Measurements from ENCODE around the gene PRR14. TPM values are rescaled to one million over a fixed set of nuclear protein-coding genes. Genes with fewer than 3 reads are reported as not detected.
"Not testable (repeated sequence)": the region's sequence is repeated elsewhere in the genome, so short reads cannot be mapped to it uniquely, and the experiment has no call there.

PRR14 gene
- polyA plus RNA-seq, 3 donors from 2014 or later: 10.6 to 29.5 (median 12.9) TPM

DNA sequence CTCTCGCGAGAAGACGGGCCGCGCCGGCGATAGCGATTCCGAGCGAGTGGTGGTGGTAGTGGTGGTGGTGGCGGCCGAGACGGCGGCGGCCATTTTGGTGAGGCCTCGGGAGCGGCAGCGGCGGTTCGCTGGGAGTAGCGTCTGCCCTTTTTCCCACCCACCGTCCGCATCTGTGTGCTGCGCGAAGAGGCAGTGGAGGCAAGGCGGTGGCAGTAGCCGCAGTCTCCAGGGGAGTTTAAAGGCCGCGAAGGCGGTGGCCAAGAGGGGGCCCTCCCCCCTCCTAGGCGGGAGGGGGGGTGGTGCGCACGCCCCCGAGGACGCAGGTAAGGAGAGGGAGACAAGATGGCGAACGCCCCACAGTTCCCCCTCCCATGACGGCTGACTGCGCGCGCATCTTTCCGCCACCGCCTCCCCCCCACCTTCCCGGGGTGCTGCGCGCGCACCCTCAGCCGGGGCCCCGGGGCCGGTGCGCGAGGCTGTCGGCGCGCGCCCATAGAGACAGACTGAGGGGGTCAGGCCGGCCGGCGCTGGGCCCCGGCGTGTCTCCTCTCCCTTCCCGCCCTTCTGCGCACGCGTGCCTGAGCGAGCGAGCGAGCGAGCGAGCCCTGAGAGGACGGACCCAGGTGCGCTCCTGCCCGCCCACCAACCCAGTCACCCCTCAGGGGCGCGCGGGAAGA is 47.5 kb downstream of the PRR14 start:
- H3K27me3 Mint-ChIP-seq (ENCODE audit: low read depth in 3 of 3): peaks cover 16 to 20% (median 18%) of the 10 kb centered on the region in 3 donors
- H3K4me1 Mint-ChIP-seq: peaks cover 32 to 38% of the 10 kb centered on the region in 2 donors
- DNase-seq: peak; percentile 99
- peak overlapping the region; percentile 97 to 100 (median 100) for H3K27ac Mint-ChIP-seq
- H3K36me3 Mint-ChIP-seq: peaks cover 3 to 8% (median 3%) of the 10 kb centered on the region in 3 donors
- no peaks in the 10 kb centered on the region for H3K9me3 Mint-ChIP-seq
- peak overlapping the region; percentile 97 to 99 (median 98) for H3K4me3 Mint-ChIP-seq

DNA sequence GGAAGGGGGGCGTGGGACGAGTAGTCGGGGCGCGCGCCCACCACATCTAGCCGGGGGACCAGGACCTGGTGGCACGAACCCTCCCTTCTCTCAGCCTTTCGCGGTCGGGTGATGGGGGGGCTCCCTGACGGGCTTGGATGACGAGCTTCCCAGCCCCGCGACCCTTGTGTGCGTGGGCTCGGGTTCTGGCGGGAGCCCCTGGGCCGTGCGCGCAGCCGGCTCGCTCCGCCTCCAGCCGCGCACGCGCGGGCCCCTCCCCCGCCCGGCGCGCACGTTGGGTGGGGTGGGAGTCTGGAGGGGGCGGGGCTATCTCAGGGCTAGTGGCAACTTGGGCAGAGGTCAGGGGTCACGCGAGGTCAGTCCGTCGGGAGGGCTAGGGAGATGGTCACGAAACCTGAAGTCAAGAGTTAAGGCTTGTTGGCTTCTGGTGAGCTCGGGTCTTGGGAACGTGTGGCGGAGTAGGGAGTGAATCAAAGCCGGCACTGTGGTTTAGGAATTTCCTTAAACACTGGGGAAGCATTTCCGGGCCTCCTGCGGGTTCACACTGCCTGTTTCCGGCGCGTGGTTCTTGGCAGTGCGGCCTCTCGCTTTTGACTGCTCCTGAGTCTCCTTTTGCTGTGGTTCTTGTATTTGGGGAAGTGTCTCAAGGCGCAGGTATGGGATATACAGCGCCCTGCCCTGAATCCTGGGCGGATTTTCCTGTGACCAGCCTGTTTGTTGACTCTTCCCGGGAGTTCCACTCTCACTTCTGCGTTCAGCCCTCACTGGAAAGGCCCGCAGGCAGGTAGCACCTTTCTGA is 48.3 kb downstream of the PRR14 start, which contains the start of gene SRCAP:
SRCAP (plus strand) TSS at position 356 of the 799 bp plus-strand sequence. CDS start 1,654 bp downstream, outside the sequence.
- Mint-ChIP-seq H3K36me3 (peaks cover 5 to 11% (median 5%) of the 10 kb centered on the region in 3 donors), H3K4me3 (peak within 1 kb of the TSS; percentile 98 to 99 (median 98)), H3K27me3 (ENCODE audit: low read depth in 3 of 3) (peaks cover 16 to 20% (median 18%) of the 10 kb centered on the region in 3 donors), H3K9me3 (no peaks in the 10 kb centered on the region), H3K4me1 (peaks cover 29 to 32% of the 10 kb centered on the region in 2 donors), H3K27ac (peak within 1 kb of the TSS; percentile 97 to 100 (median 100))
- DNase-seq: peak; percentile 77 to 82 (median 81)

DNA sequence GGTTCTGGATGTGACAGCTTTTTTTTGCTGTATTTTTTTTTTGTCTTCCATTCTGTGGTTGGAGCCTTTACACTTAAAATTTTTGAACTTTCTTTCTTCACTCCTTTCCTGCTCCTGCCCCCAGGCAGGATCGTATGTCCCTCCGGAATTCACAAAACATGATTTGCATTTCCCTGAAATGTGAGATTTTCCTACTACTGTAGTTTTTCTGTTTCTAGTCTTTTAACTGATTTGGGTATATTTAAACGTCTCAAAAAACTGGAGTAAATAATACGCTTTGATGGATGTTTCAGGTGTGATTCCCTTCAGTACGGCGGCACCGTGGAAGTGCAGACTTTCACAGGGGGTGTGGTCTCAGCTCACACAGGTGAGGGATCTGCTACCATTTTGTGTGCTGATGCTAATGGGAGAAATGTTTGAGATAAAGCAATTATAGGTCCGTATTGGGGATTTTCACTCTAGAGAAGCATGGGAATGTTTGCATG is 48.9 kb downstream of the PRR14 start:
- peaks cover 8 to 17% (median 8%) of the 10 kb centered on the region in 3 donors for H3K36me3 Mint-ChIP-seq
- peaks cover 28 to 32% of the 10 kb centered on the region in 2 donors for H3K4me1 Mint-ChIP-seq
- H3K27me3 Mint-ChIP-seq (ENCODE audit: low read depth in 3 of 3): peaks cover 16 to 20% (median 18%) of the 10 kb centered on the region in 3 donors
- DNase-seq: no peak
- H3K9me3 Mint-ChIP-seq: no peaks in the 10 kb centered on the region
- H3K4me3 Mint-ChIP-seq: peak overlapping the region; percentile 98 to 99 (median 98)
- H3K27ac Mint-ChIP-seq: peak overlapping the region; percentile 97 to 100 (median 98)

GRCh38 chr16:30700491-30700890 is 49.7 kb downstream of the PRR14 start:
- DNase-seq: no peak
- peak overlapping the region in 1 of 5 donors; percentile 98 for H3K4me3 Mint-ChIP-seq
- H3K9me3 Mint-ChIP-seq: no peaks in the 10 kb centered on the region
- peaks cover 8 to 21% (median 8%) of the 10 kb centered on the region in 3 donors for H3K36me3 Mint-ChIP-seq
- peak overlapping the region in 4 of 6 donors; percentile 49 to 100 (median 98) for H3K27ac Mint-ChIP-seq
- H3K4me1 Mint-ChIP-seq: peaks cover 26 to 32% of the 10 kb centered on the region in 2 donors
- H3K27me3 Mint-ChIP-seq (ENCODE audit: low read depth in 3 of 3): peaks cover 16 to 18% (median 18%) of the 10 kb centered on the region in 3 donors

GRCh38 chr16:30700971-30701370 is 50.2 kb downstream of the PRR14 start:
- H3K36me3 Mint-ChIP-seq: peaks cover 8 to 23% (median 8%) of the 10 kb centered on the region in 3 donors
- no peaks in the 10 kb centered on the region for H3K9me3 Mint-ChIP-seq
- no peak for DNase-seq
- H3K27ac Mint-ChIP-seq: peak overlapping the region in 2 of 6 donors; percentile 8 to 49
- H3K4me3 Mint-ChIP-seq: peak overlapping the region in 2 of 5 donors; percentile 21 to 33
- H3K27me3 Mint-ChIP-seq (ENCODE audit: low read depth in 3 of 3): peaks cover 16 to 20% (median 18%) of the 10 kb centered on the region in 3 donors
- H3K4me1 Mint-ChIP-seq: peaks cover 26 to 32% of the 10 kb centered on the region in 2 donors

GRCh38 chr16:30703071-30703470 is 52.3 kb downstream of the PRR14 start:
- Mint-ChIP-seq H3K27me3 (ENCODE audit: low read depth in 3 of 3) (peaks cover 13 to 18% (median 18%) of the 10 kb centered on the region in 3 donors), H3K4me1 (peaks cover 19 to 20% of the 10 kb centered on the region in 2 donors), H3K36me3 (peaks cover 22 to 40% (median 23%) of the 10 kb centered on the region in 3 donors)
- H3K27ac Mint-ChIP-seq, H3K4me3 Mint-ChIP-seq, DNase-seq, H3K9me3 Mint-ChIP-seq: not testable (repeated sequence)

DNA sequence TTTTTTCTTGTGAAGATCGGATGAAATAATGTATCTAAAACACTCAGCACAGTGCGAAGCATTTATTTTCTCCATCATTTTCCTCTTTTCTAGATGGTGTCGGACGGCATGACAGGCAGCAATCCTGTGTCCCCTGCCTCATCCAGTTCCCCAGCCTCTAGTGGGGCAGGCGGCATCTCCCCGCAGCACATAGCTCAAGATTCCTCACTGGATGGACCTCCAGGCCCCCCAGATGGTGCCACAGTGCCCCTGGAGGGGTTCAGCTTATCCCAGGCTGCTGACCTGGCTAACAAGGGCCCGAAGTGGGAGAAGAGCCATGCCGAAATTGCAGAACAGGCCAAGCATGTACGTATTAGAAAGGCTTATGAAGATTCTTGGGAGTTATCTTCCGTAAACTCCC is 53.2 kb downstream of the PRR14 start:
- Mint-ChIP-seq H3K4me3 (no peak overlapping the region), H3K9me3 (peaks cover 0 to 2% (median 0%) of the 10 kb centered on the region in 6 donors), H3K36me3 (peaks cover 22 to 40% (median 23%) of the 10 kb centered on the region in 3 donors), H3K27me3 (ENCODE audit: low read depth in 3 of 3) (peaks cover 7 to 13% (median 12%) of the 10 kb centered on the region in 3 donors), H3K4me1 (peaks cover 18 to 19% of the 10 kb centered on the region in 2 donors), H3K27ac (no peak overlapping the region)
- DNase-seq: no peak

Other genes starting within 250 kb of the PRR14 start
- gene ZNF771, start 243.4 kb upstream of the PRR14 start, polyA plus RNA-seq: 1 to 10 TPM in 2 of 3 donors, not detected in 1; 2.8 to 3.2 TPM
- gene DCTPP1, start 220.9 kb upstream of the PRR14 start, polyA plus RNA-seq: 100 to 1,000 TPM in 1 of 3 donors, 10 to 100 TPM in 2; 64.5 to 101 (median 73.3) TPM
- gene SEPHS2, start 205.1 kb upstream of the PRR14 start, polyA plus RNA-seq: 10 to 100 TPM; 63.6 to 92.2 (median 80.3) TPM
- gene ITGAL, start 178.2 kb upstream of the PRR14 start, polyA plus RNA-seq: 100 to 1,000 TPM; 218 to 488 (median 238) TPM
- gene ZNF768, start 124.4 kb upstream of the PRR14 start, polyA plus RNA-seq: 1 to 10 TPM in 2 of 3 donors, under 1 TPM in 1; 0.15 to 1.7 (median 1.3) TPM
- gene ZNF747, start 116.1 kb upstream of the PRR14 start, polyA plus RNA-seq: 10 to 100 TPM in 1 of 3 donors, 1 to 10 TPM in 2; 7.4 to 10.2 (median 8.3) TPM
- 1 to 10 TPM; 1.3 to 6.3 (median 2.3) TPM for gene ZNF764, start 92.6 kb upstream of the PRR14 start, polyA plus RNA-seq
- 10 to 100 TPM; 31.9 to 39.0 (median 33.6) TPM for gene ZNF688, start 79.2 kb upstream of the PRR14 start, polyA plus RNA-seq
- 1 to 10 TPM; 1.2 to 3.3 (median 1.9) TPM for gene ZNF785, start 65.3 kb upstream of the PRR14 start, polyA plus RNA-seq
- gene ZNF689, start 40.6 kb upstream of the PRR14 start, polyA plus RNA-seq: 10 to 100 TPM in 1 of 3 donors, 1 to 10 TPM in 2; 7.5 to 14.7 (median 8.4) TPM
- gene FBRS, start 7.5 kb downstream of the PRR14 start, polyA plus RNA-seq: 1 to 10 TPM in 2 of 3 donors, under 1 TPM in 1; 0.06 to 5.5 (median 1.9) TPM
- gene SRCAP, start 48.2 kb downstream of the PRR14 start, polyA plus RNA-seq: 10 to 100 TPM in 1 of 3 donors, 1 to 10 TPM in 2; 1.9 to 38.9 (median 2.8) TPM
- 10 to 100 TPM; 49.2 to 91.0 (median 62.7) TPM for gene PHKG2, start 97.5 kb downstream of the PRR14 start, polyA plus RNA-seq
- gene CFAP119, start 111.1 kb downstream of the PRR14 start, polyA plus RNA-seq: 1 to 10 TPM in 1 of 3 donors, under 1 TPM in 1, not detected in 1; 0.76 to 1.0 TPM
- gene RNF40, start 111.4 kb downstream of the PRR14 start, polyA plus RNA-seq: 10 to 100 TPM; 19.3 to 87.3 (median 24.6) TPM
- gene ZNF629, start 136.2 kb downstream of the PRR14 start, polyA plus RNA-seq: 1 to 10 TPM in 1 of 3 donors, under 1 TPM in 2; 0.09 to 1.1 (median 0.16) TPM
- gene BCL7C, start 243.1 kb downstream of the PRR14 start, polyA plus RNA-seq: 10 to 100 TPM; 44.5 to 80.0 (median 60.7) TPM
- not detected for gene CTF1, start 245.7 kb downstream of the PRR14 start, polyA plus RNA-seq